Measurements from ENCODE around the gene GNG5. TPM values are rescaled to one million over a fixed set of nuclear protein-coding genes. Genes with fewer than 3 reads are reported as not detected.
"Not testable (repeated sequence)": the region's sequence is repeated elsewhere in the genome, so short reads cannot be mapped to it uniquely, and the experiment has no call there.

Gene GNG5
- total RNA-seq: 100 to 1,000 TPM; 120 to 128 TPM

DNA sequence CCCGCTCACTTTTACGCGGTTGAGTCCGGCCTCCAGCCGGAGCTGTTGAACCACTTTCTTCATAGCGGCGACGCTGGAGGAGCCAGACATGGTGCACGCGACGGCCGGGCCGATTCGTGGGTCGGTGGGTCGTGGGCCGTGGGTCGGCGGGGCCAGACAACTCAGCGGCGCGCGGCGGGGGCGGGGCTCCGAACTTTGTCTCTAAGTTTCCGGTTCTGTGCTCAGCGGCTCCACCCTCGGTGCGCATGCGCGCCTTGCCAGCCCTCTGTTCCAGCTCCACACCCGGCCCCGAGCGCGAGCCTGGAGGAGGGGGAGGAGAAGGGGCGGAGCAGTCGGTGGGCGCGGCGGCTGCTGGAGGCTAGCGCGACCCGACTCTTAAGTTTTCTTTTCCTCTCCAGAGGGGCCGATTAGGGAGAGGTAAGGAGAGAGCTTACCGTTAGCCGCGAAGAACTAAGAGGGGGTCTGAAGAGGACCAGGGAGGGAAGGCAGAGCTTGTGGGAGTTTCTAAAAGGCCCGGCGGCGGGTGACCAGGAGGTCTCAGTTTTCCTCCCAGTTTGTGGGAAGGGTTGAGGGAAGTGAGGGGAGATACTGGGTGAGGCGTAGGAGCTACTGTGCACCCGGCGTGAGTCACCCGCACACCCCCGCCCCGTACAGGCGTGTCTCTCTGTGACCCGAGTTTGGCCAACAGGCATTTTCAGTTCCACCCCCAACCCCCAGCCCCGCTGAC lies at the start of gene GNG5, which contains the start of gene SPATA1:
Gene GNG5 (minus strand): TSS at position 580 of the 727 bp plus-strand sequence. CDS start 490 bp downstream, at position 90.
Gene SPATA1 (plus strand): TSS at position 385 of the 727 bp plus-strand sequence. CDS start 9,974 bp downstream, outside the sequence.
- ChIA-PET POLR2A (interaction anchor here (0.5 to 3.9 kb wide), 11 partner anchors 8 to 770 kb away, joined by 3 to 39 read pairs (median 5); partner anchors contain the start of genes BCL10 and CTBS), CTCF (interaction anchor here (0.5 to 1.9 kb wide), 8 partner anchors 25 to 751 kb away, joined by 3 to 11 read pairs (median 4); partner anchors contain the start of gene CTBS)

DNA sequence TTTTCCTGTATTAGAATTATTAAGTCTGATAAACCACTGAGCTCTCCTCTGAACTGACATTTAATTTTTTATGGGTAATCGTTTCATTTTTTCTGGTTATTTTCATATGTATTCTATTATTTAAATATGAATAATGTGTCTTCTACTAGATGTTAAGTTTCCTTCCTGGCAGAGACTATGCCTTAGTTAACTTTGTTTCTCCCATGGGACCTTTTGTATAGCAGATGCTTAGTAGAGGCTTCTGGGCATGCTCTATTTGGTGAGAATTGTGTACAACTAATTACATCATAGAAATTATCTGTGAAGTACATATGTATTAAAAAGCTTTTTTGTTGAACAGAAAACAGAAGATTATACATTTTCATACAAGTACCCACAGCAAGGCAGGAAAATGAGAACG lies 44.4 kb upstream of the GNG5 start:
- CTCF ChIA-PET: interaction anchor here (0.8 kb wide), 1 partner anchor 69 kb away, joined by 3 read pairs; no protein-coding TSS in a partner anchor
- POLR2A ChIA-PET: no interaction called here

DNA sequence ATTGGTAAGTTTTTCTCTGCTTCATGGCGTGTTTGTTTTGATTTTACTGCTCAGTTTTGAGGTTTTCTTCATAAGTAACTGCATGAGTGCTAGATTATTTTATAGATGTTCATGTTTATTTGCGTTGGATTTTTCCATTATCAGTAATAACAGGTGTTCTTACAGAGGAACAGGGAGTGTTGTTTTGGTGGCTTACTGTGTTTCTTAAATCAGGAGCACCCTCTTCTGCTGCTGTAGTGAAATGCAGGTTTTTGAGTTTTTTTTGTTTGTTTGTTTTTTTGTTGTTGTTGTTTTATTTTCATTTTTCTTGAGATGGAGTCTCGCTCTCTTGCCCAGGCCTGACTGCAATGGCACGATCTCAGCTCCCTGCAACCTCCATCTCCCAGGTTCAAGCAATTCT lies 35.3 kb upstream of the GNG5 start:
- CTCF ChIA-PET: no interaction called here
- POLR2A ChIA-PET: no interaction called here

DNA sequence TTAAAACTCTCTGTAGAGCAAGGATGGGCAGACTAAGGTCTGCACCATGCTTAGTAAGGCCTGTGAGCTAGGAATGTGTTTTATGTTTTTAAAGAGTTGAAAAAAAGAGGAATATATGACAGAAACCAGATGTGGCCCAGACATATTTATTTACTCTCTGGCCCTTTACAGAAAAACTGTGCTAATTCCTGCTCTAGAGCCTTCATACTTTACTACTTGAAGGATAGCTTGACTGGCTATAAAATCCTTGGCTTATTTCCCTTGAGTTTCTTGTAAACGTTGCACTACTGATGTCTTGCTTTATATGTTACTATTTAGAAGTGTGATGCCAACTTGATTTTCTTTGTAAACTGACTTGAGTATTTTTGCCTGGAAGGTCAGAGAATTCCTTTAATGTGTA lies 34.4 kb upstream of the GNG5 start:
- ChIA-PET POLR2A (no interaction called here), CTCF (no interaction called here)

DNA sequence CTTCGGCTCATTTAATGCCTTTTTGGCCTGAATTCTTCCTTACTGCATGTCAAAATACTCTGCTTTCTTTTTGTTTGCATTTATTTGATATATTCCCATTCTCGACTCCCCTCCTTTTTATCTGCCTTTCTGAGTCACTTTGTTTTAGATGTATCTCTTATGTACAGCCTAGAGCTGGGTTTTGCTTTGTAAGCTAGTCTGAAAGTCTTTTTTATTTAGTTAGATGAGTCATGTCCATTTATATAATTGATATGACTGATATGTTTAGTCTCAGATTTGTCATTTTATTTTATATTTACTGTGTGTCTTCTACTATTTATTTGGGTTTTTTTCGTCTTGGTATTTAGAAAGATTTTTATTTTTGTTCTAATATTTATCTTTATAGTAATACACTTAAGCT lies 33.6 kb upstream of the GNG5 start:
- ChIA-PET CTCF (no interaction called here), POLR2A (no interaction called here)

DNA sequence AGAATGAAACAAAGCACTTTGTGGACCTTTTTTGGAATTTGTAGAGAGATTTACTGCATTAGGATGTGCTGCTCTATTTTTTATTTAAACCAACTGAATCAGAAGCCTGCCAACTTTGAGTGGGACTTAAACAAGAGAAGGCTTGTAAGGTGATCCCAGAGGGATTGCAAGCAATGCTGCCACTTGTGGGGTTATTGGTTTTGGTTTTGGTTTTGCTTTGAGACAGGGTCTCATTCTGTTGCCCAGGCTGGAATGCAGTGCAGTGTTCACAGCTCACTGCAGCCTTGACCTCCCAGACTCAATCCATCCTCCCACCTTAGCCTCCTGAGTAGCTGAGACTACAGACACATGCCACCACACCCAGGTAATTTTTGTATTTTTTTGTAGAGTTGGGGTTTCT lies 32.2 kb upstream of the GNG5 start:
- ChIA-PET CTCF (no interaction called here), POLR2A (no interaction called here)

DNA sequence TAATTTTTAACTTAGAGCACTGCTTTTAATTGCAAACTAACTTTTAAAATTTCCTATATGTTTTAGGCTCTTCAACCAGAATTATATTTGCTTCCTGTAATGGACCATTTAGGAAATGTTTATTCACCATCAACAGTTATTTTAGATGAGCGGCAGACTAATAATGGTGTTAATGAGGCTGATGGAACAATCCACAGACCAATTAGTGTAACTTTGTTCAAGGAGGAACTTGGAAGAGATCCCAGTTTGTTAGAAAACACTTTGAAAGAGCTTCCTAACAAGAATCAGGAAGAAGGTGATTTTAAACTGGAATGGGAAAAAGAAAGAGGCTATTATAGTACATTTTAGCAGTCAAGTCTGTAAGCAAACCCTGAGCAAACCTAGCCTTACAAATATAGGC lies 19.4 kb upstream of the GNG5 start:
- POLR2A ChIA-PET: no interaction called here
- CTCF ChIA-PET: no interaction called here

DNA sequence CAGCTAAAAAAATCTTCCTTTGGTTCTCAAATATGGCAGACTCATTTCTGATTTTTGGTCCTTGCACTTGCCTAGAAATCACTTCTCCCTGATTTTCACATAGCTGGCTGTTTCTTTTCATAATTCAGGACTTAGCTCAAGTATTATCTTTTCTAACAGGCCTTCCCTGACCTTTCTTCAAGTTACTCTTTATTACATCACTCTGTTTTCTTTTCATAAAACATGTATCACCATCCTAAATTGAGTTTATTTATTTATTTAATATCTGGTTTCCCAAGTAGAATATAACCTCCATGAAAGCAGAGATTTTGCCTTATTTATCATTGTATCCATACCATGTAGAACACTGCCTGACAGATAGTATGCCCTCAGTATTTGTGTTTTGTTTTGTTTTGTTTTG lies 18.2 kb upstream of the GNG5 start:
- POLR2A ChIA-PET: no interaction called here
- CTCF ChIA-PET: no interaction called here

DNA sequence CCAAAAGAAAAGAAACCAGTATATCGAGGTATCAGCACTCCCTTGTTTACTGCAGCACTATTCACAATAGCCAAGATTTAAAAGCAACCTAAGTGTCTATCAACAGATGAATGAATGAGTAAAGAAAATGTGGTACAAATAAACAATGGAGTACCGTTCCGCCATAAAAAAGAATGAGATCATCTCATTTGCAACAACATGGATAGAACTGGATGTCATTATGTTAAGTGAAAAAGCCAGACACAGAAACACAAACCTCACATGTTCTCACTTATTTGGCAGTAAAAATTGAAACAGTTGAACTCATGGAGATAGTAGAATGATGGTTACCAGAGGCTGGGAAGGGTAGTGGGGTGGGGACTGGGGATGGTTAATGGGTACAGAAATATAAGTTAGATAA lies 4.3 kb upstream of the GNG5 start:
- ChIA-PET CTCF (no interaction called here), POLR2A (no interaction called here)

DNA sequence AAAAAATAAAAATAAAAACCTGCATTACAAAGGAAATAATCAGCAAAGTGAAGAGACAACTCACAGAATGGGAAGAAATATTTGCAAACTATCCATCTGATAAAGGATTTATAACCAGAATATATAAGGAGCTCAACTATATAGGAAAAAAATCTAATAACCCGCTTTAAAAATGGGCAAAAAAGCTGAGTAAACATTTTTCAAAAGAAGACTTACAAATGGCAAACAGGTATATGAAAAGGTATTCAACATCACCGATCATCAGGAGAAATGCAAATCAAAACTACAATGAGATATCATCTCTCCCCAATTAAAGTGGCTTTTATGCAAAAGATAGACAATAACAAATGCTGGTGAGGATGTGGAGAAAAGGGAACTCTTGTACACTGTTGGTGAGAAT lies 3.8 kb upstream of the GNG5 start:
- ChIA-PET POLR2A (no interaction called here), CTCF (no interaction called here)

DNA sequence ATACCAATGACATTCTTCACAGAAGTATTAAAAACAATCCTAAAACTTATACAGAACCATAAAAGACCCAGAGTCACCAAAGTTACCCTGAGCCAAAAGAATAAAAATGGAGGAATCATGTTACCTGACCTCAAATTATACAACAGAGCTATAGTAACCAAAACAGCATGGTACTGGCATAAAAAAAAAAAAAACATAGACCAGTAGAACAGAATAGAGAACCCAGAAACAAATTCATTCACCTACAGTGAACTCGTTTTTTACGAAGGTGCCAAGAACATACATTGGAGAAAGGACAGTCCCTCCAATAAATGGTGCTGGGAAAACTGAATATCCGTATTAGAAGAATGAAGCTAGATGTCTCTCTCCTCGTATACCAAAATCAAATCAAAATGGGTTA lies 2.6 kb upstream of the GNG5 start:
- CTCF ChIA-PET: no interaction called here
- POLR2A ChIA-PET: no interaction called here

DNA sequence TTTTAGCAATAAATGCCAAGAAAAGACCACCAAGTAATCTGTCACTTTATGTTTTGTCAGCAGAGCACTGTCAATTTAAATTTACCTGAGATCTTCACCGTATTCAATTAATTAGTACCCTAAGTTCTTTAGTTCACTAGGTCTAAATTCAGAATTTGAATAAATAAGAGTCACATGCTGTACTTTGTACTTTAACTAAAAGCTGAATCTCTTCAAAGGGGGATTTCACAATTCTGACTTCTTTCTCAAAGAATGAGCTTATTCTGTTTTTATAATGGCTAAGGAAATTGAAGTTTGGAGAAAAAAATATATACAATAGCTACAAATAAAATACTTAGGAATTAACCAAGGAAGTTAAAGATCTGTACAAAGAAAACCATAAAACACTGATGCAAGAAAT lies 2.1 kb upstream of the GNG5 start:
- POLR2A ChIA-PET: no interaction called here
- CTCF ChIA-PET: no interaction called here

DNA sequence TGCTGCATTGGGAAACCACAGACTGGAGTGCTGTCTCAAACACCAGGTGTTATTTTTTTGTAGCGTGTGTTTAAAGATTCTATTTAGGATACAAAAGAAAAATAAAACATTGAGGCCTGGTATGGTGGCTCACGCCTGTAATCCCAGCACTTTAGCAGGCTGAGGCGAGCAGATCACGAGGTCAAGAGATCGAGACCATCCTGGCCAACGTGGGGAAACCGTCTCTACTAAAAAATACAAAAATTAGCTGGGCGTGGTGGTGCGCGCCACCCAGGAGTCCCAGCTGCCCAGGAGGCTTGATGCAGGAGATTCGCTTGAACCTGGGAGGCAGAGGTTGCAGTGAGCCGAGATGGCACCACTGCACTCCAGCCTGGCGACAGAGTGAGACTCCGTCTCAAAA lies 1.5 kb upstream of the GNG5 start:
- CTCF ChIA-PET: not testable (repeated sequence)
- POLR2A ChIA-PET: interaction anchor here (0.6 kb wide), 1 partner anchor 85 kb away, joined by 3 read pairs; no protein-coding TSS in a partner anchor

DNA sequence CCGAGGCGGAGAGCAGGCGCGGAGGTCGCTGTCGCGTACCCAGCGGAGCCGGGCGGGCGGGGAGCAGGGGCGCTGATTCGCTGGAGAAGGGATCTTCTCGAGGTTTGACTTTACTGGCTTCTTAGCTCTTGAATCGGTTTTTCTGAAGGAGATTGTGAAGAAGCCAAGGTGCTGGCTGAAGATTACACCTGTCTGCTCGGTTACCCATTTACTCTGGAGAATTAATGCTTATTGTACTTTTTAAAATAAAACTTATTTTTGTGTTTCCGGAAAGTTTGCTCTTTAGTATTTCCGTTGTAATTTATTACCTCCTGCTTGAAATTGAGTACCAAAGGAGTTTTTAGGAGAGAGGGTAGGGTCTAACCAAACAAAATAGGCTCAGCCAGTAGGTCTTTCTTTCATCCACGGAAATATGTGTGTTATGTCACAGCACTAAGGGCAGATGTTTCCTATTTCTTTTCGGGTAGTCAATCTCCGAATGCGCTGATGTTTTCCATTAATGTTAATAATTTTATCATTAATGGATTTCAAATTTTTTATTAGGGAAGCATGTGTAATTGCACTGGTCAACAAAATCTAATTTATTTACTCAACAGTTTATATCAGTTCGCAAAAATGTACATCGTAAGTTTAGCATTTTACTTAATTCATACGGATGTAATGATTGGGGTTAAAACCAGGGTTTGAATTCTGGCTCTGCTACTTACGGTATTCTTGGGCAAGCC lies 510 bp upstream of the GNG5 start:
- ChIA-PET POLR2A (interaction anchor here (0.6 to 3.9 kb wide), 8 partner anchors 9 to 769 kb away, joined by 3 to 39 read pairs (median 6); partner anchors contain the start of genes BCL10 and CTBS), CTCF (interaction anchor here (0.9 to 1.9 kb wide), 4 partner anchors 26 to 114 kb away, joined by 3 to 11 read pairs (median 5); partner anchors contain the start of gene CTBS)

DNA sequence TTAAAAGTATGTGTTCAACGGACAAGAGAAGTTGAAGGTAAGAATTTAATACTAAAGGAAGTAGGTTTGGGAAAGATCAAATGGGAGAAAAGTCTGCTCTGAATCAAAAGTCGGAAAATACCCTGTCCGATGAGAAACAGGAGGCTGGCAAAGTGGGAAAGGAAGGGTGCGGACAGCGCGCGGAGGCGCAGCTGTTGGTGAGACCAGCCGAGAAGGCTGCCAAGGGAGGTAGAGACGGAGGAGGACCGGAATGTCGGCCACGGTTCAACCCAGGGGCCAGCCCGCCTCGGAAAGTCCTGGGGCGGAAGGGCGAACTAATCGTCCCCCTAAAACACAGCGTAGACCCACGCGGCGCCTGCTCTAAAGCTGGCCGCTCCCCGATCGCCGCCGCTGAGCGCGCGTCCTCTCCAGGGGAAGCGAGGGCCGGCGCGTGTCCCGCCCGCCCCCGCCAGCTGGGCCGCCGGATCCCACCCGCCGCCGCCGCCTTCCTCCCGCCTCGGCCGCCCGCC lies 834 bp downstream of the GNG5 start:
- CTCF ChIA-PET: interaction anchor here (0.5 to 1.9 kb wide), 7 partner anchors 63 to 751 kb away, joined by 3 to 11 read pairs (median 4); partner anchors contain the start of gene CTBS

DNA sequence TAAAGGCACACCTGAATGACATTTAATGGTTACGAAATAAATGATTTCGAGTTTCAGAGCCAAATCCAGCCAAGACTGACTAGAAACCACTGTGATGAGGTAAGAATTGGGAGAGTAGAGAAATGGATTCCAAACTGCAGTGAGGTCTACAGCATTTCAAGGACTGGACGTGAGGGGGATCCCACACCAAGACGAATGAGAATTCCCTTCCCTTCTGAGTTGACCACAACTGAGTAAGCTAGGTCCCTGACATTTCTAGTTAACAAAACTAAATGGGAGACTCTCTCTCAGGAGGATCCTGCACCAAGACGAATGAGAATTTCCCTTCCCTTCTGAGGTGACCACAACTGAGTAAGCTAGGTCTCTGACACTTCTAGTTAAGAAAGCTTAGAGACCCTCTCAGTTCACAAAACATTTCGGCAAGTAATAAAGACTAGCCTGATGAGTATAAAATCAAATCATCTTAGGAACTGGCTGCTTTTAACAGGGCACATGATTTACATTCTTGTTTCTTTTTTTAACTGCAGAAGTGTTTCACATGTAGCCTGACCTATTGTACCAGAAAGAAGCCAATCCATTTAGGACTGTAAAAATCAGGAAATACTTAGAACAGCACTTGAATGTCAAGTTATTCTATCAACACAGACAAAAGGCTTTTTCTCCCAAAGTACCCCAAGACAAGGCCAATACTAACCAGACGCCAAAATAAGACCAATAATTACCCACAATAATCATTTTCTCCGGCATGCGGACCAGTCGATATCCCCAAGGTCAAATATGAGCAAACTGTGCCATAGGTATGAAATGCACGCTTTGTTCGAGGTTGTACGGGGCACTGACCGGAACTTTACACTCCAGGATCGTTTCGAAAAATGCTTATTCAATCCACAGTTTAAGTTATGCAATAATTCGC lies 1.5 kb downstream of the GNG5 start:
- POLR2A ChIA-PET: interaction anchor here (1.2 to 3.9 kb wide), 4 partner anchors 24 to 116 kb away, joined by 4 to 39 read pairs (median 8); partner anchors contain the start of gene CTBS
- CTCF ChIA-PET: interaction anchor here (1.3 to 1.9 kb wide), 3 partner anchors 62 to 184 kb away, joined by 3 to 5 read pairs (median 5); no protein-coding TSS in a partner anchor

More for the DNA sequence above, 834 bp downstream of the GNG5 start:
- POLR2A ChIA-PET: interaction anchor here (0.5 to 3.9 kb wide), 7 partner anchors 8 to 203 kb away, joined by 3 to 39 read pairs (median 6); partner anchors contain the start of gene CTBS

DNA sequence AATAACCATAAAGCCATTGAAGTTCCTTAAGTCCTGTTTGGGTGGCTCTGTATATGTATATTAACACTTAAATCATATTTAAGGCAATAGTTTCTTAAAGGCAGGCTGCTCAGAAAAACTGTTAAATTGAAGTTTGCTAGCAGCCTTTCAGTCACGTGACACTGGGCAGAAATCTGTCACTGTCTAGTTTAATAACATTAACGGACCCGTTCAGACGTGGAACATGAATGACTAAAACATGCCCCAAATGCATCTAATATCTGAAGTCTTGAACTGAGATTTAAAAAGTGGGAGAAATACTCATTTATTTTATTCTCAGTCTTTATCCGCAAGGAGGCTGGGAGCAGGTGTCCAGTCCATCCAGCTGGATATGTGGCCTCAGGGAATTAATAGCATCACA lies 3.5 kb downstream of the GNG5 start:
- POLR2A ChIA-PET: interaction anchor here (2.0 kb wide), 1 partner anchor 22 kb away, joined by 8 read pairs; no protein-coding TSS in a partner anchor
- CTCF ChIA-PET: interaction anchor here (1.6 to 1.9 kb wide), 2 partner anchors 60 to 117 kb away, joined by 5 read pairs; no protein-coding TSS in a partner anchor

DNA sequence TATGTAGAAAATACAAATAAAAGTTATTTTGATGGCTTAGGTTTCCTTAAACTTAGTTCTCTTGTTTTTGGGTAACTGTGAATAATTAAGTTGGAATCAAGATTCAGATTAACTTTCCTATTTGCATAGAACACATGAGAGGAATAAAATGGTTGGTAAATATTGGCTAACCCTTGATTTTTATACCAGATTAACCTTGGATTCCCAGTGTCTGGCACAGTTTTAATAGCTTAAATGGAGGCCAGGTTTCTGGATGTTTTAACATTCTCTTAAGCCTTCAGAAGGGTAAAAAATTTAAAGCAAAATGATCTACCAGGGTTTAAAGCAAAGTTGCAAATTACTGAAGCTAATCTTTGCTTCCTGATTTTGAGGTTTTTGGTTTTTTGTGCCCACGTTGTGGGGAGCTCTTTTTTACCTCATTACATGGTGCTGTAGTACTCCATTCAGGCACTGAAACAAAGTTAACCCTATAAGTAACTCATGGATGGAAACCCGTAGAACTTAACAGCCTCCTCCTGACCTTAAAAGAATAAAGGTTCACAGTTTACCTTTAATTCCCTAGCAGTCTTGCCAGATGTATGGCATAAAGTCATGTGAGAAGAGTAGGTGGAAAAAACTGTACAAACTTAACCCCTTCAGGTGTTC lies 8.6 kb downstream of the GNG5 start:
- POLR2A ChIA-PET: interaction anchor here (1.1 kb wide), 1 partner anchor 9 kb away, joined by 6 read pairs; the partner anchor contains the start of genes GNG5 and SPATA1
- CTCF ChIA-PET: interaction anchor here (0.7 kb wide), 1 partner anchor 779 kb away, joined by 3 read pairs; no protein-coding TSS in a partner anchor

Data from activated CD8-positive, alpha-beta memory T cell treated with anti-CD3 and anti-CD28 coated beads for 36 hours (primary cell).